ENCODE measurements around the gene PGPEP1.
"Not testable (repeated sequence)": the region's sequence is repeated elsewhere in the genome, so short reads cannot be mapped to it uniquely, and the experiment has no call there.

Gene PGPEP1

DNA sequence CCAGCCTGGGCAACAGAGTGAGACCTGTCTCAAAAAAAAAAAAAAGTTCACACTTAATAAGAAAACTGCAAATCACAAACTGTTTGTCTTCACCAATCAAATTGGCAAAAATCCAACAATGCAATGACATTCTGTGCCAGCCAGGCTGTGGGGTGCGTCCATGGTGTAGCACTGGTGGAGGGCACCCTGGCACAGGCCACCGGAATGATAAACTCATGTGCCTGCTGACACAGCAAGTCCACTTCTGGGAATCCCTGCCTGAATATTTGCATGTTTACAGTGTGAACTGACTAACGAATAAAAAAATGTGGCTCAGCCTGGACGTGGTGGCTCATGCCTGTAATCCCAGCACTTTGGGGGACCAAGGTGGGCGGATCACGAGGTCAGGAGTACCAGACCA is 58.6 kb downstream of the PGPEP1 start:
- Histone ChIP-seq H3K9me3 (no peaks in the 10 kb centered on the region), H3K27me3 (peaks cover 0 to 47% of the 10 kb centered on the region in 2 donors), H3K36me3 (no peaks in the 10 kb centered on the region), H3K4me1 (no peaks in the 10 kb centered on the region), H3K27ac (no peak overlapping the region), H3K4me3 (no peak overlapping the region)
- intact Hi-C loops (cut with DNase I; ENCODE audit: low total_unique reads), result loop anchor here (5.0 kb wide), 1 partner anchor 47 kb away; no protein-coding TSS in a partner anchor
- DNase-seq, result peak in 1 of 2 donors; percentile 64
- TF ChIP-seq, protein P1, sequence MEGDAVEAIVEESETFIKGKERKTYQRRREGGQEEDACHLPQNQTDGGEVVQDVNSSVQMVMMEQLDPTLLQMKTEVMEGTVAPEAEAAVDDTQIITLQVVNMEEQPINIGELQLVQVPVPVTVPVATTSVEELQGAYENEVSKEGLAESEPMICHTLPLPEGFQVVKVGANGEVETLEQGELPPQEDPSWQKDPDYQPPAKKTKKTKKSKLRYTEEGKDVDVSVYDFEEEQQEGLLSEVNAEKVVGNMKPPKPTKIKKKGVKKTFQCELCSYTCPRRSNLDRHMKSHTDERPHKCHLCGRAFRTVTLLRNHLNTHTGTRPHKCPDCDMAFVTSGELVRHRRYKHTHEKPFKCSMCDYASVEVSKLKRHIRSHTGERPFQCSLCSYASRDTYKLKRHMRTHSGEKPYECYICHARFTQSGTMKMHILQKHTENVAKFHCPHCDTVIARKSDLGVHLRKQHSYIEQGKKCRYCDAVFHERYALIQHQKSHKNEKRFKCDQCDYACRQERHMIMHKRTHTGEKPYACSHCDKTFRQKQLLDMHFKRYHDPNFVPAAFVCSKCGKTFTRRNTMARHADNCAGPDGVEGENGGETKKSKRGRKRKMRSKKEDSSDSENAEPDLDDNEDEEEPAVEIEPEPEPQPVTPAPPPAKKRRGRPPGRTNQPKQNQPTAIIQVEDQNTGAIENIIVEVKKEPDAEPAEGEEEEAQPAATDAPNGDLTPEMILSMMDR (IDR thresholded peaks at IDR 0.05), result no peak

DNA sequence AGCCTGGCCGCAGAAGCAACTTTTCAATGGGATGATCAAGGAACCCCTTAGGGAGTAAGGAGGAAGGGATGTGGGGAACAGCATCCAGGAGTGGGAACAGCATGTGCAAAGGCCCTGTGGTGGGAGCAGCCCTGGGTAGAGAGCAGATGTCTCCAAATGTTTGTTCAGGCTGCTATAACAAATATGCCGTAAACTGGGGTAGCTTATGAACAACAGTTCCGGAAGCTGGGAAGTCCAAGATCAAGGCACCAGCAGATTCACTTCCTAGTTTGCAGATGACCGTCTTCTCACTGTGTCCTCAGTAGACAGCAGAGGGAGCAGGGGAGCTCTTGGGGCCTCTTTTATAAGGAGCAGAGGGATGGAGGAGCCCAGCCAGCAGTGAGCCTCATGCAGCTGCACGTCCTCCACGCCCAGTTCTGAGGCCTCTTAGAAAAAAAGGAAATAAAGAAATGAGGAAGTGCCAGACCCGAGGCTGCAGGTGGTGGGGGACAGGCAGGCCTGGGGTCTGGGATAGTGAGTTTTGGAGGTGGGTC is 61.2 kb downstream of the PGPEP1 start:
- no peak overlapping the region for H3K4me3 ChIP-seq
- no peak overlapping the region for H3K27ac ChIP-seq
- DNase-seq, result peak; percentile 77 to 79
- H3K4me1 ChIP-seq, result no peaks in the 10 kb centered on the region
- no peaks in the 10 kb centered on the region for H3K9me3 ChIP-seq
- intact Hi-C loops (cut with DNase I; ENCODE audit: low total_unique reads), result loop anchor here (10.0 kb wide), 1 partner anchor 137 kb away; no protein-coding TSS in a partner anchor
- H3K36me3 ChIP-seq, result no peaks in the 10 kb centered on the region
- TF ChIP-seq, protein P1 (IDR thresholded peaks at IDR 0.05), result no peak
- H3K27me3 ChIP-seq, result peaks cover 0 to 37% of the 10 kb centered on the region in 2 donors

DNA sequence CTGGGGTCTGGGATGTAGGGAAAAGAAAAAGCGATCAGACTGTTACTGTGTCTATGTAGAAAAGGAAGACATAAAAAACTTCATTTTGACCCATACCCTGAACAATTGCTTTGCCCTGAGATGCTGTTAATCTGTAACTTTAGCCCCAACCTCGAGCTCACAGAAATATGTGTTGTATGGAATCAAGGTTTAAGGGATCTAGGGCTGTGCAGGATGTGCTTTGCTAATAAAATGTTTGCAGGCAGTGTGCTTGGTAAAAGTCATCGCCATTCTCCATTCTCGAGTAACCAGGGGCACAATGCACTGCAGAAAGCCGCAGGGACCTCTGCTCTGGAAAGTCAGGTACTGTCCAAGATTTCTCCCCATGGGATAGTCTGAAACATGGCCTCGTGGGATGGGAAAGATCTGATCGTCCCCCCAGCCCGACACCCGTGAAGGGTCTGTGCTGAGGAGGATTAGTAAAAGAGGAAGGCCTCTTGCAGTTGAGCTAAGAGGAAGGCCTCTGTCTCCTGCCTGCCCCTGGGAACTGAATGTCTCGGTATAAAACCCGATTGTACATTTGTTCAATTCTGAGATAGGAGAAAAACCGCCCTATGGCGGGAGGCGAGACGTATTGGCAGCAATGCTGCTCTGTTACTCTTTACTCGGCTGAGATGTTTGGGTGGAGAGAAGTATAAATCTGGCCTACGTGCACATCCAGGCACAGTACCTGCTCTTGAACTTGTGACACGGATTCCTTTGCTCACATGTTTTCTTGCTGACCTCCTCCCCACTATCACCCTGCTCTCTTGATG is 62.3 kb downstream of the PGPEP1 start:
- H3K9me3 ChIP-seq, H3K4me3 ChIP-seq, H3K27ac ChIP-seq, H3K36me3 ChIP-seq, DNase-seq, H3K4me1 ChIP-seq: not testable (repeated sequence)
- intact Hi-C loops (cut with DNase I; ENCODE audit: low total_unique reads), result loop anchor here (10.0 kb wide), 1 partner anchor 138 kb away; no protein-coding TSS in a partner anchor
- peaks cover 0 to 27% of the 10 kb centered on the region in 2 donors for H3K27me3 ChIP-seq

DNA sequence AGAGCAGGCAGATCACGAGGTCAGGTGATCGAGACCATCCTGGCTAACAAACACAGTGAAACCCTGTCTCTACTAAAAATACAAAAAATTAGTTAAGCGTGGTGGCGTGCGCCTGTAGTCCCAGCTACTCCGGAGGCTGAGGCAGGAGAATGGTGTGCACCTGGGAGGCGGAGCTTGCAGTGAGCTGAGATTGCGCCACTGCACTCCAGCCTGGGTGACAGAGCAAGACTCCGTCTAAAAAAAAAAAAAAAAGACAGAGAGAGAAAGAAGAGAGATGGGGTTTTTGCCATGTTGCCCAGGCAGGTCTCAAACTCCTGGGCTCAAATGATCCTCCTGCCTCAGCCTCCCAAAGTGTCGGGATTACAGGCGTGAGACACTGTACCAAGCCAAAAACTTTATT is 65.4 kb downstream of the PGPEP1 start:
- intact Hi-C loops (cut with DNase I; ENCODE audit: low total_unique reads), result loop anchor here (5.0 to 10.0 kb wide), 2 partner anchors 58 to 141 kb away; no protein-coding TSS in a partner anchor
- DNase-seq, H3K4me3 ChIP-seq: not testable (repeated sequence)

DNA sequence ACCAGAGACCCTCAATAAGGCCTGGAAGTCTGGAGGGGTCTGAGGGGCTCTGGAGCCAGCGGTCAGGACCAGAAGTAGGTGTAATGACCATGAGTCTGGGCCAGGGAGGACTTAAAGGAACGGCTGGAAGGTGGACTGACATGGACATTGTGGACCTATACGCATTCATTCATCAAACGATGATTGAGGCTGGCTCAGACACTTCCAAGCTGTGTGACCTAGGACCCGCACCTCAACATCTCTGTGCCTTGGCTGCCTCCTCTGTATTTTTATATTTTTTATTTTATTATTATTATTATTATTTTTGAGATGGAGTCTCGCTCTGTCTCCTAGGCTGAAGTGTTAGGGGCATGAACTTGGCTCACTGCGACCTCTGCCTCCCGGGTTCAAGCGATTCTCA is 66.4 kb downstream of the PGPEP1 start:
- TF ChIP-seq, protein P1 (IDR thresholded peaks at IDR 0.05), result no peak
- H3K4me3 ChIP-seq, result no peak overlapping the region
- intact Hi-C loops (cut with DNase I; ENCODE audit: low total_unique reads), result loop anchor here (5.0 to 10.0 kb wide), 2 partner anchors 59 to 142 kb away; no protein-coding TSS in a partner anchor
- H3K27ac ChIP-seq, result no peak overlapping the region
- peaks cover 0 to 6% (median 2%) of the 10 kb centered on the region in 4 donors for H3K4me1 ChIP-seq
- no peaks in the 10 kb centered on the region for H3K36me3 ChIP-seq
- no peak for DNase-seq
- H3K9me3 ChIP-seq, result no peaks in the 10 kb centered on the region
- peaks cover 0 to 18% of the 10 kb centered on the region in 2 donors for H3K27me3 ChIP-seq

More for the DNA sequence above, 65.4 kb downstream of the PGPEP1 start:
- not testable (repeated sequence) for H3K9me3 ChIP-seq, H3K36me3 ChIP-seq, H3K27ac ChIP-seq, H3K4me1 ChIP-seq
- H3K27me3 ChIP-seq, result peaks cover 0 to 18% of the 10 kb centered on the region in 2 donors

DNA sequence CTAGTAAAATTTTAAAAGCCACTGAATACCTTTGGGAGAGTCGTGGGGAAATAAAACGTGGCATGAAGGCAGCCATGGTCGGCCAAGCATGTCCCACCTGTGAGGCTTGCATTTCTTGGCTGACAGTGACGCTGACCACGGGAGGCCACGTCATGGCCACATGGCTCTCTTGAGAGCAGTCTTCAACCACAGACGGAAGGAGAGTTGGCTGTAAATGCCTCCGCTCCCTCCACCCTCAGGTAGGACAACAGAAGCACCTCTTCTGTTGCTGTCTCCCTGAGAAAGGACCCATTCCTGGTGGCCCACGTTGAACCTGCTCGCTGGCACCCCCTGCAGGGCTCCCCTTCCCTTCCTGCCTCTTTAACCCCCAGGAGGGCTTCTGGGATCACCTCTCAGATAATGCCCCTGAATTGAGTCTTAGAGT is 67.7 kb downstream of the PGPEP1 start:
- Histone ChIP-seq H3K36me3 (no peaks in the 10 kb centered on the region), H3K27ac (no peak overlapping the region), H3K9me3 (no peaks in the 10 kb centered on the region), H3K4me3 (no peak overlapping the region), H3K4me1 (peaks cover 0 to 6% (median 2%) of the 10 kb centered on the region in 4 donors), H3K27me3 (peaks cover 0 to 11% of the 10 kb centered on the region in 2 donors)
- intact Hi-C loops (cut with DNase I; ENCODE audit: low total_unique reads), result loop anchor here (5.0 to 10.0 kb wide), 2 partner anchors 61 to 143 kb away; no protein-coding TSS in a partner anchor
- no peak for DNase-seq
- TF ChIP-seq, protein P1 (IDR thresholded peaks at IDR 0.05), result peak in 1 of 2 experiments; percentile 12
